ENCODE measurements around the gene TIA1.
"Not testable (repeated sequence)": the region's sequence is repeated elsewhere in the genome, so short reads cannot be mapped to it uniquely, and the experiment has no call there.

TIA1 gene, protein sequence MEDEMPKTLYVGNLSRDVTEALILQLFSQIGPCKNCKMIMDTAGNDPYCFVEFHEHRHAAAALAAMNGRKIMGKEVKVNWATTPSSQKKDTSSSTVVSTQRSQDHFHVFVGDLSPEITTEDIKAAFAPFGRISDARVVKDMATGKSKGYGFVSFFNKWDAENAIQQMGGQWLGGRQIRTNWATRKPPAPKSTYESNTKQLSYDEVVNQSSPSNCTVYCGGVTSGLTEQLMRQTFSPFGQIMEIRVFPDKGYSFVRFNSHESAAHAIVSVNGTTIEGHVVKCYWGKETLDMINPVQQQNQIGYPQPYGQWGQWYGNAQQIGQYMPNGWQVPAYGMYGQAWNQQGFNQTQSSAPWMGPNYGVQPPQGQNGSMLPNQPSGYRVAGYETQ

DNA sequence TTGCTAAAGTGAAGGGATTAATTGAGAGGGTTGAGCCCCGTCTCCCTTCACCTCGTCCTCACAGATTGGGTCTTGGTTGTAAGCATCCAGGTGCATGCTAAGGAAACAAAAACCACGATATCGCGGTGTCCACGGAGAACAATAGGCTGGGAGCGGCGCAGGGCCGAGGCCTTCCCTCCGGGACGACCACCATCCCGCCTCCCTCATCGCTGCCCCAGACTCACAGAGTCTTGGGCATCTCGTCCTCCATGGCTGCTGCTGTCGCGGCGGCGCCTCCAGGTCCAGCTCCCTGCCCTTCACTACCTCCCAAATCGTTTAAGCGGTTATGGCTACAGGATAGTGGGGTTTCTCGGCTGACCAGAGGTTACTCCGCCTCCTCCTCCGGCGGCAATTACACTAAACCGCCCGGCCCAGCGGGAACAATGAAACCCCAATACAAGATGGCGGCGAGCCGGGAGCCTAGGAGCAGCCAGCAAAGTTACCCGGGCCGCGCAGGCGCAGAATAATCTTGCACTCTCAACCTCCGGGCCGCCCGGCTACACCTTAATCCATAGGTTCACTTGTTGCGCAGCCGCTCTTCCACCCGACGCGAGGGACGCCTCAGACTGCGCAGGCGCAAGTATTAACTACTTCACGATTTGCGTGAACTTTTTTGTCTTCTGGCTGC lies at the start of gene TIA1:
Gene TIA1 (minus strand): TSS at position 448 of the 667 bp plus-strand sequence. CDS start 198 bp downstream, at position 250.
- peak; percentile 90 to 97 (median 94) for DNase-seq (ENCODE audit: low read depth in 2 of 3, low spot score in 2 of 3)

DNA sequence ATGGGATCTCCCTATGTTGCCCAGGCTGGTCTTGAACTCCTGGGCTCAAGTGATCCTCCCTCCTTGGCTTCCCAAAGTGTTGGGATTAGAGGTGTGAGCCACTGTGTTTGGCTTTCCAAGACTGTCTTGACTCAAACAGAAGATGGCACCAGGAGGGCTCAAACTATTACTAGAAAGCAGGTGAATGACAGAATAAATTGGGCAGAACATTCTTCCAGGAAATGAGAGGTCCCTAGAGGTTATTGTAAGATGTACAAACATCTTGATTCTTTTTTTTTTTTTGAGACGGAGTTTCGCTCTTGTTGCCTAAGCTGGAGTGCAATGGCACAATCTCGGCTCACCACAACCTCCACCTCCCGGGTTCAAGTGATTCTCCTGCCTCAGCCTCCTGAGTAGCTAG lies 49.4 kb upstream of the TIA1 start:
- not testable (repeated sequence) for DNase-seq (ENCODE audit: low read depth in 2 of 3, low spot score in 2 of 3)

DNA sequence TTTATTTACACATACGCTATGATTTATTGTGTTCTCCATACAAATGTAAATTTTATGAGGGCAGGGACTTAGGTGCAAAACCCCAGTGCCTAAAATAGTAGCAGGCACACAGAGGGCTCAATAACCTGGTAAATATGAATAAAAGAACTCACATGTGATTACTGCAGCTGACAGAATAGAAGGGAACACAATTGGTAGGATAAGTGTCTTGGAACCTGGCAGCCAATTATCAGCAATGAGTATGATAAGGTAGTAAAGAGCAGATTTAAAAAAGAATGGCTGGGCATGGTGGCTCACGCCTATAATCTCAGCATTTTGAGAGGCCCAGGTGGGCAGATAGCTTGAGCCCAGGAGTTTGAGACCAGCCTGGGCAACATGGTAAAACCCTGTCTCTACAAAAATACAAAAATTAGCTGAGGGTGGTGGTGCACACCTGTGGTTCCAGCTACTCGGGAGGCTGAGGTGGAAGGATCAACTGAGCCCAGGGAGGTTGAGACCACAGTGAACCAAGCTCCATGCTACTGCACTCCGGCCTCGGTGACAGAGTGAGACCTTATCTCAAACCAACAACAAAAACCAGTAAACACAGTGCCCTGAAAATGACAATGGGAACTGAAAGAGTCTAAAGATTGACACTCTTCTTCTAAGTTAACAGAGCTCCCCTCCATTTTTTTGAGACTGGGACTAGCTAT lies 35.2 kb upstream of the TIA1 start:
- DNase-seq (ENCODE audit: low read depth in 2 of 3, low spot score in 2 of 3), result no peak

DNA sequence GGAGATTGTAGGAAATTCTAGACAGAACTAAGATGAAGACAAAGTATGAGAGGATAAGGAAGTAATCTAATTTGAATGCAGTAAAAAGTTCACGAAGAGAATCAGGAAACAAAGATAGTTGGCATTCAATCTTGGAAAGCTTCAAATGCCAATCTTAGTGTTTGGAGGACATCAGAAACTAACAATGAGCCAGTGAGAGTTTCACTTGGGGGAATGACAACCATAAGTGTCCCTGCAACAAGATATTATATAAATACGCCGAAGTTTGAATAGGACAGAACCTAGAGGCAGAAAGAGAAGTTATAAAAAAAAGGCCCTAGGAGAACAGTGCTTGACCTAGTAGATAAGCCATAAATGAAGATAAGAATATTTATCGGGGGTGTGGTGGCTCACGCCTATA lies 34.0 kb upstream of the TIA1 start:
- DNase-seq (ENCODE audit: low read depth in 2 of 3, low spot score in 2 of 3), result no peak

DNA sequence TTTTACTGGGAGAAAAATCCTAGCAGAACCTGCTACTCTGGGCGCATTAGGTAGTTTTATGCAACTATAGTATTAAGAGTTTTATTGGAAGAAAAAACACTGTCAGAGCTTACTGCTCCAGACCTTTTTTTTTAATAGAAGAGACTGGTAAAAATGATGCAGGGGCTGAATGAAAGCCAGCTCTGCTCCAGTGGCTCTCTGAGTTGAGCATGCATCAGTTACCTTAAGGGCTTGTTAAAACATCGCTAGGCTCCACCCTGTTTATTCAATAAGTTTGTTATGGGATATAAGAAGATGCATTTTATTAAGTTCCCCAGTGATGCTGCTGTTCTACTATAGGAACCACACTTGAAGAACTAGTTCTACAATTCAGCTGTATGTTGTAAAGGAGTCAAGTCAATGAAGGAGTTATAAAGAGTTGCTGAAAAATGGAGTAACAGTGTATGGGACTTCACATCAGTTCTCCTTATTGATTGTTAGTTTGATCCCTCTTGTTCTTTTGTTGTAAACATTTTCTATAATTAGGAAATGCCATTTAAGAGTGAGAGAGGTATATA lies 31.9 kb upstream of the TIA1 start:
- no peak for DNase-seq (ENCODE audit: low read depth in 2 of 3, low spot score in 2 of 3)

DNA sequence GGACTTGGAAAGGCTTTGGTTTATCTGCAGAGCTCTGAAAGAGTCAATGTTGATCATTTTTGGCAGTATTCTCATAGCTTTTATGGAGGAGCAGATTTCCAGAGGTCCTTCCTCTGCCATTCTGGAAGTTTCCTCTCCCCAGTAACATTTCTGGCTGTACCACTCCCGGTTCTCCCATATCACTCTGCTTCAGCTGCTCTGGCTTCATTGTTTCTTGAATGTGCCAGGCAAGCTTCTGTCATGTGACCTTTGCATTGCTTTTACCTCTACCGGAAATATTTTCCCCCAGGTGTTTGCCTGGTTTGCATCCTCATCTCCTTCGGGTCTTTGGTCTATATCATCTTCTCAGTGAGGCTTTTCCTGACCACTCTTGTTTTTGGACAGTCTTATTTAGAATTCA lies 21.9 kb upstream of the TIA1 start:
- DNase-seq (ENCODE audit: low read depth in 2 of 3, low spot score in 2 of 3), result no peak

DNA sequence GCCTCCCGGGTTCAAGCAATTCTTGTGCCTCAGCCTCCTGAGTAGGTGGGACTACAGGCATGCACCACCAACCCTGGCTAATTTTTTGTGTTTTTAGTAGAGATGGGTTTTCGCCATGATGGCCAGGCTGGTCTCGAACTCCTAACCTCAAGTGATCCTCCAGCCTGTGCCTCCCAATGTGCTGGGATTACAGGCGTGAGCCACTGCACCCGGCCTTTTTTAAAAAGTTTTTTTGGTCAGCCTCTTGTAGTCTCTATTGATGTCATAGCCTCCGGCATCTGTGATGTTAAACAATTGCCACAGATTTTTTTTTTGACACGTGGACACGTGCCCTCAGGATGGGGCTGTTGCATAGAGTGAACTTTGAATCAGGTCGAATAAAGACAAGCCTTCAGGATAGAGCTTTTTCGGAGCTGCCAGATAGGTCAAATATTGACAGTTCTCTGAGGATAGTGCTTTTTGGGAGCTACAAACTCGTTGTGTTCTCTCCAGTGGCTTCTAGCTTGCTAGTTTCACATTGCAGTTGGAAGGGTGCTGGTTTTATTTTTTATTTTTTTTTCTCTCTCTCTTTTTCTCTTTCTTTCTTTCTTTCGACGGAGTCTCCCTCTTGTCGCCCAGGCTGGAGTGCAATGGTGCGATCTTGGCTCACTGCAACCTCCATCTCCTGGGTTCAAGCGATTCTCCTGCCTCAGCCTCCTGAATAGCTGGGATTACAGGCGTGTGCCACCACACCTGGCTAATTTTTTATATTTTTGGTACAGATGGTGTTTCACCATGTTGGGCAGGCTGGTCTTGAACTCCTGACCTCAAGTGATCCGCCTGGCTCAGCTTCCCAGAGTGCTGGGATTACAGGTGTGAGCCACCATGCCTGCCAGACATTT lies 21.2 kb upstream of the TIA1 start:
- DNase-seq (ENCODE audit: low read depth in 2 of 3, low spot score in 2 of 3), result not testable (repeated sequence)

DNA sequence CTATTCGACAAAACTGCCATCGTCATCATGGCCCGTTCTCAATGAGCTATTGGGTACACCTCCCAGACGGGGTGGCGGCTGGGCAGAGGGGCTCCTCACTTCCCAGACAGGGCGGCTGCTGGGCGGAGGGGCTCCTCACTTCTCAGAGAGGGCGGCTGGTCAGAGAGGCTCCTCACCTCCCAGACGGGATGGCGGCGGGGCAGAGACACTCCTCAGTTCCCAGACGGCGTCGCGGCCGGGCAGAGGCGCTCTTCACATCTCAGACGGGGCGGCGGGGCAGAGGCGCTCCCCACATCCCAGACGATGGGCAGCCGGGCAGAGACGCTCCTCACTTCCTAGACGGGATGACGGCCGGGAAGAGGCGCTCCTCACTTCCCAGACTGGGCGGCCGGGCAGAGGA lies 18.5 kb upstream of the TIA1 start:
- not testable (repeated sequence) for DNase-seq (ENCODE audit: low read depth in 2 of 3, low spot score in 2 of 3)

DNA sequence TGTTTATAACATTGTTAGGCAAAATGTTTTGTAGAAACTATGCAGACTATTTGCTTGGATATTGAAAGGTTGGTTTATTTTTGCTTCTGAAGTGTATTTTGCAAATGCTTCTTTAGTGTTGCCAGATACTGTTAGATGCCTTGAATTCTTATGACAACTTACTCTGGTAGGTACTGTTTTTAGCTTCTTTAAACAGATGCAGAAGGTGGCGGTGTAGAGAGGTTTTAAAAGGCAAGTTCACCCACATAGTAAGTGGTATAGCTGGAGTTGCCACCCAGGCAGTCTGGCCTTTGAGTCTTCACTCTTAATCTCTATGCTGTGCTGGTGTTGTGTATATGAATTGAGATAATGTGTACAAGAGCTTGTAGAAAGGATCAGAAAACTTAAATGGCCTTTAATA lies 13.1 kb upstream of the TIA1 start:
- DNase-seq (ENCODE audit: low read depth in 2 of 3, low spot score in 2 of 3), result no peak

DNA sequence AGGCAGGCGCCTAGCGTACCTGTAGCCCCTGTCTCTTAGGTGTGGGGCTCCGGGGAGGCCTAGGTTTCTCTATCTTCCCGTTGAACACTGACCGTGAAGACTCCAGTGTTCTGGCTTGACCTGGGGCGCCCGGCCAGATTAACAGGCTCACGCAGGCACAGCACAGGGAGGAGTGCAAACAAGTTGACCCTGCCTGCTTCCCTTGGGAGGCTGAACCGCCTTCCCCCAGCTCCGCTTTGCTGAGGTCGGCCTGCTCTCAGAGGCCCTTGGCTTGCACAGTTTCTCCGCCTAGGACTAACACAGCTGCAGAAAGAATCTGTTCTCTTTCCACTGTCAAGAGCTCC lies 10.1 kb upstream of the TIA1 start:
- no peak for DNase-seq (ENCODE audit: low read depth in 2 of 3, low spot score in 2 of 3)

DNA sequence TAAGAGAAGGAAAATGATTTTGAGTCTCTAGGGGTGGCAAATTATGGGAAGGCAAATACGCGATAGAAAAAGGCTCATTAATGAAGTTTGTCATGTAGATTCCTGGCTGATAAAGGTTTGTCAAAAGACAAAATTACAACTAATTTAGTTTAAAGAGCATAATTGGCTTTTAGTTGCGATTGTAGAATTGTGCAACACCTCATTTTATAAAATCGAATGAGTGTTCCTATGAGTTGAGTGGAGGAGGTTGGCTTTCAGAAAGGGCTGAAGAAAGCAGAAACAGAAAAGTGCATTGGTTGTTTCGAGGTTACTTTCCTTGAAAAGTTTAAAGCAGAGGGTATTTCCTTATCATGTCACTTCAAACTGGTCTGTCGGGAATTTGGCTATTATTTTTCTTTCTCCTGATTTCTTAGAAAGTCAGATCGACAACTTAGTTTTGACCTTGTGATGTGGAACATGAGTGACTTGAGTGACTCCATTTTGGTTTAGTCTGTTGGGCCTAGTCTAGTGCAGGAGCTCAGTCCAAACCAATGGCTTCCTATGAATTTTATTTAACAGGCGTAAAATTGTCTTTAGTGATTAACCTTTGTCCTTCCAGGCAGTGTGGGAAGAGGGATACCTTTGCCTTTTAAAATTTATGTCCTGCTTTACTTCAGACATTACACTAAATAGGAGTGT lies 7.3 kb upstream of the TIA1 start:
- no peak for DNase-seq (ENCODE audit: low read depth in 2 of 3, low spot score in 2 of 3)

DNA sequence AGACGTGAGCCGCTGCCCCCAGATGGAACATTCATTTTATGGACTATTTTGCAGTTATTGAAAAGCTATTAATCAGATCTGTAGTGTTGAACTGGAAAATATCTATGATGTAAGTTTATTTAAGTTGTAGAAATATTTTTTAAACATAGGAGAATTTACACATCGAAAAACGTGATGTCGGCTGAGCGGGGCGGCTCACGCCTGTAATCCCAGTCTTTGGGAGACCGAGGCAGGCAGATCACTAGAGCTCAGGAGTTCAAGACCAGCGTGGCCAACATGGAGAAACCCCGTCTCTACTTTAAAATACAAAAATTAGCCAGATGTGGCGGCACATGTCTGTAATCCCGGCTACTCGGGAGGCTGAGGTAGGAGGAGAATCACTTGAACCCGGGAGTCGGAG lies 2.0 kb upstream of the TIA1 start:
- DNase-seq (ENCODE audit: low read depth in 2 of 3, low spot score in 2 of 3), result no peak

DNA sequence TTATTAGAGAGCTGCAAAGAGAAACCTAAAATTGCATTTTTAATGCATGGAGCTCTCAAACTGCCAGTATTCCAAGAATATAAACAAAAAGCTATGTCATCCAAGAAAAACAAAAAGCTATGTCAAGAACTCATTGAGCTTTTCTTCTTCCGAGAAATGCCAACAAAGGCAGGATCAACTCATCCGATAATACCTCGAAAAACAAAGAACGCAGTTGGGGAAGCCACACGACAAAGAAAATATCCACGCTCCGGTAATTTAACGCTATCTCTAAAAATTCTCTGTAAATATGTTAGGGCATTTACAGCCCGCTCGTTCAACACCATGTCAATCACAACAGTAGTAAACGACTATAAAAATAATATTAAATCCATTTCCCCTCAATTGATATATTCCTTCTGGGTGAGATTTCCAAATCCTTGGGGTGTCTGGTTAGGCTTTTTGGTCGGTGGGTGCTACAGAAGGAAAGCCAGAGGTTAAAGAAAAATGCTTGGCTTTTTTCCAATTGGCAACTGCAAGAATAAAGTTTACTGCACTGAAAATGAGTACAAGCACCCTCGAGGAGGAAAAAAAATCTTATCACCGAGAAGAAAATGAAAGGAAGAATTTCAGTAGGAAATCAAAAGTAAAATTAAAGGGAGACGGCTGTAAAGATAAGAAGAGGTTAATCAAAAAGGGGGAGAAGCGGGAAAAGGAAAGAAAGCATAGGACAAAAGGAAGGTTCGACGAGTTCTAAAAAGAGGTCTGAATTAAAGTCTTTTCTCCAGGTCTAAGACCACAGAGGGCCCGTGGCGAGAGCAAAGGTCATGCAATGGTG lies 856 bp downstream of the TIA1 start:
- no peak for DNase-seq (ENCODE audit: low read depth in 2 of 3, low spot score in 2 of 3)

DNA sequence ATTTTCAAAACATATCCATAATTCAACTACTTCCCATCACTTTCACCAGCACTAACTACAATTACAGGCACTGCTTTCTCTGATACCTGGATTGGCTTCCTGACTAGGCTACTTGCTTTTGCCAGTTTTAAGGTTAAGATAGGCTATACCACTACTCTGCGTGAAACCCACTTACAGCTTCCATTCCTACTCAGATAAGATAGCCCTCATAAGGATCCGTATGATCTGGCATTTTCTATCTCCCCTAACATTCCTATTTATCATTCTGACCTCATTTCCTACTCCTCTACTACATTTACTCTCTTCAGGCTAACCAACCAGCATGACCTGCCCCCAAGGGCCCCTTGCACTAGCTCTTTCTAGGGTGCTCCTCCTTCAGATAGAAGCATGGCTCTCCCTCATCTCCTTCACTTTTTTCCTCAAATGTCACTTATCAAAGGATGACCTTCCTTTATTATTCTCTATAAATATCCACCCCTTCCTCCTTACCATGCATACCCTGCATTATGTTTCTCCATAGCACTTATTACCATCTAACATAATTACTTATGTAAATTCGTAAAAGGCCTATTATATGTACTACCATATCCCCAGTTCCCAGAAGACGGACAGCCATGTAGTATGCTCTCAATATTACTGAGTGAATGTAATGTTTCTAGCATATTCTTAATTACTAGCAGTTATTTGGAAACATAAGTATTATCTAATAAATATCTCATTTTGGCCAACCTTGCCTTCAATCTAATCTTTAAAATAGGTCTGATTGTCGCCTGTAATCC lies 4.4 kb downstream of the TIA1 start:
- no peak for DNase-seq (ENCODE audit: low read depth in 2 of 3, low spot score in 2 of 3)

DNA sequence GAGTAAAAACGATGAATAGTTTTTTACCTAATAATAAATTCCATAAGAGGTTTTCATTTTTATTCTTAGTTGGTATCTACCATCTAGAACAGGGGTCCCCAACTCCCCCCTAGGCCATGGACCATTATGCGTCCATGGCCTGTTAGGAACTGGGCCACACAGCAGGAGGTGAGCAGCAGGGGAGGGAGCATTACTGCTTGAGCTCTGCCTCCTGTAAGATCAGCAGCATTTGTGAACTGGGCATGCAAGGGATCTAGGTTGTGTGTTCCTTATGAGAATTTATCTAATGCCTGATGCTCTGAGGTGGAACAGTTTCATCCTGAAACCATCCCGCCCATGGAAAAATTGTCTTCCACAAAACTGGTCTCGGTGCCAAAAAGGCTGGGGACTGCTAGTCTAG lies 5.9 kb downstream of the TIA1 start:
- no peak for DNase-seq (ENCODE audit: low read depth in 2 of 3, low spot score in 2 of 3)

DNA sequence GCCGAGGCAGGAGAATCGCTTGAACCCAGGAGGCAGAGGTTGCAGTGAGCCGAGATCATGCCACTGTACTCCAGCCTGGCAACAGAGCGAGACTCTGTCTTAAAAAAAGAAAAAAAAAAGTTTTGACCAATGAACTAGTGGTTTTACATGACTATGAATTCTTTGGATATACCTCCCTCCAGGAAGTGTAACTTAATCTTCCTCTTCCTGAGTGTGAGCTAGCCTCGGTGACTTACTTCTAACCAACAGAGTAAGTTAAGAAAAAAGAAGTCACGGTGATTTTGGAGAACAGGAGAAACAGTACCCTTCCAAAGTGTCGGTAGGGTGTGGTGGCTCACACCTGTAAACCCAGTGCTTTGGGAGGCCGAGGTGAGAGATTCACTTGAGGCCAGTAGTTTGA lies 7.1 kb downstream of the TIA1 start:
- DNase-seq (ENCODE audit: low read depth in 2 of 3, low spot score in 2 of 3), result no peak

DNA sequence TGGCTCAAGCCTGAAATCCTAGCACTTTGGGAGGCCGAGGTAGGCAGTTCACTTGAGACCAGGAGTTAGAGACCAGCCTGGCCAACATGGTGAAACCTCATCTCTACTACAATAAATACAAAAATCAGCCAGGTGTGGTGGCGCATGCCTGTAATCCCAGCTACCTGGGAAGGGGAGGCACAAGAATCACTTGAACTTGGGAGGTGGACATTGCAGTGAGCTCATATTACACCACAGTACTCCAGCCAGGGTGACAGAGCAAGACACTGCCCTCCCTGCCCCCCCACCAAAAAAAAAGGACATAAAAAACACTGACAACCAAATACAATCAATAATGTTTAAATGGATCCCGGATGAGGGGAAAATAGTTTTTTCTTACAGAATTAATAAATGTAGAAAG lies 7.8 kb downstream of the TIA1 start:
- no peak for DNase-seq (ENCODE audit: low read depth in 2 of 3, low spot score in 2 of 3)

DNA sequence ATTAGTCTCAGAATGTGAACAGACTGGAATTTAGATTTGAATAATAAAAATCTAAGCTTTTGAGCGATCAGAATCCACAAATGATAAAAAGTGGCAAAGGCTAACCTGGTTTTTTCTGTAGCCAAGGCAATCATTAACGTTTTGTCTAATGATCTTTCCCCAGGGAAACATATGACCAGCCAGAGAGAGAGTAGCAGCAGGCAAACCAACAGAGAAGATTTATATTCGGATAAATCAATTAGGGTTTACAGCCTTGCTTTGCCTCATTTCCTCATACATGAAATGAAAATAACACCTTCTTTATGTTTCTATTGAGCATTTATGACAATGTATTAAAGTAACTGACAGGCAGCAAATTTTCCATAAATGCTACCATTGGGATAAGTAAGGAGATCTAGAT lies 14.5 kb downstream of the TIA1 start:
- no peak for DNase-seq (ENCODE audit: low read depth in 2 of 3, low spot score in 2 of 3)

DNA sequence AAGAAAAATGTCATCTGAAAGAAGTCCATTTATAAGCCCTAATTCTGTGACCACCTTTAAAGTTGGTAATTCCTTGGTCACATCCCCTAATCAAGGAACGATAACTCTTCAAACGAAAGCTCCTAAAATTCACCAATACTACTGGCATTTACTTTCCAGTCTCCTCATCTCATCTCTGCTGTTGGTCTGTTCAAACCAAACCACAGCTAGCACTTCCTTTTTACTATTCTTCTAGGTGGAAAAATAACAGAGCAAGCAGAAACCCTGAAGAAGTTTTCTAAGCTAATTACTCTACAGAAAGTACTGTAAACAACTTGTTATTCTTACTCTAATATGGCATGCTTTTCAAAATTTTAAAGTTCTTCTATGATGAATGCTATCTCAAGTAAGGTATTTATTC lies 21.6 kb downstream of the TIA1 start:
- DNase-seq (ENCODE audit: low read depth in 2 of 3, low spot score in 2 of 3), result no peak

Data from activated CD8-positive, alpha-beta memory T cell treated with anti-CD3 and anti-CD28 coated beads for 48 hours (primary cell).